Karpas-422 (cell line): ENCODE results near the gene PDLIM4. TPM values are rescaled to one million over a fixed set of nuclear protein-coding genes. Genes with fewer than 3 reads are reported as not detected.

Source experiments
- DNase-seq: peaks from one replicate; pipeline ENCODE4 v3.0.0-alpha.2; 2015
- H2AFZ ChIP-seq: fragments of 200-600 bp; sonication (generic); 2 replicates; pipeline ENCODE4 v1.6.1; 2014; ENCODE audit warnings: antibody characterized with exemption, low read length, mixed read lengths
- H3K27ac ChIP-seq: fragments of 200-600 bp; sonication (generic); 2 replicates; pipeline ENCODE4 v1.5.1; 2014; ENCODE audit warnings: mild to moderate bottlenecking, low read length, moderate library complexity
- H3K27me3 ChIP-seq: fragments of 200-600 bp; sonication (generic); 2 replicates; pipeline ENCODE4 v1.6.1; 2014; ENCODE audit warnings: low read length, mixed read lengths
- H3K36me3 ChIP-seq: fragments of 200-600 bp; sonication (generic); 2 replicates; pipeline ENCODE4 v1.6.1; 2014; ENCODE audit warnings: low read length, mixed read lengths; ENCODE audit not compliant: insufficient read depth
- H3K4me1 ChIP-seq: fragments of 200-600 bp; sonication (generic); 2 replicates; pipeline ENCODE4 v1.6.1; 2014; ENCODE audit warnings: mild to moderate bottlenecking, low read length, mixed read lengths
- H3K4me2 ChIP-seq: fragments of 200-600 bp; sonication (generic); 2 replicates; pipeline ENCODE4 v1.6.1; 2014; ENCODE audit warnings: low read length, low read depth, mild to moderate bottlenecking; ENCODE audit not compliant: poor library complexity, severe bottlenecking
- H3K4me3 ChIP-seq: fragments of 200-600 bp; sonication (generic); 2 replicates; pipeline ENCODE4 v1.5.1; 2014; ENCODE audit warnings: mild to moderate bottlenecking, antibody characterized with exemption, low read length, mixed read lengths
- H3K79me2 ChIP-seq: fragments of 200-600 bp; sonication (generic); 2 replicates; pipeline ENCODE4 v1.6.1; 2014; ENCODE audit warnings: mild to moderate bottlenecking, low read length, mixed read lengths
- H3K9ac ChIP-seq: fragments of 200-600 bp; sonication (generic); 2 replicates; pipeline ENCODE4 v1.6.0; 2014; ENCODE audit warnings: low read length
- H3K9me2 ChIP-seq: fragments of 200-600 bp; sonication (generic), shearing (Covaris generic); replicated peaks from 2 replicates; pipeline ENCODE4 v1.6.0; 2014; ENCODE audit warnings: mild to moderate bottlenecking, low read length, moderate library complexity; ENCODE audit not compliant: insufficient read depth
- H3K9me3 ChIP-seq: fragments of 300-700, 200-600 bp; sonication (generic); 2 replicates; pipeline ENCODE4 v1.6.1; 2014; ENCODE audit warnings: low read length, mixed read lengths
- H4K20me1 ChIP-seq: fragments of 200-600 bp; sonication (generic); 2 replicates; pipeline ENCODE4 v1.6.1; 2014; ENCODE audit warnings: mild to moderate bottlenecking, antibody characterized with exemption, low read length, low read depth; ENCODE audit not compliant: insufficient read depth
- total RNA-seq: library from RNA; depleted of rRNA; stranded (reverse); fragments of >200 nt; shearing (Covaris generic); gene quantifications from 2 replicates; pipeline ENCODE4 v1.2.3, GENCODE V29; 2014; ENCODE audit warnings: low replicate concordance

PDLIM4 gene
- total RNA-seq, 1 experiment from 2014 or later = not detected

DNA sequence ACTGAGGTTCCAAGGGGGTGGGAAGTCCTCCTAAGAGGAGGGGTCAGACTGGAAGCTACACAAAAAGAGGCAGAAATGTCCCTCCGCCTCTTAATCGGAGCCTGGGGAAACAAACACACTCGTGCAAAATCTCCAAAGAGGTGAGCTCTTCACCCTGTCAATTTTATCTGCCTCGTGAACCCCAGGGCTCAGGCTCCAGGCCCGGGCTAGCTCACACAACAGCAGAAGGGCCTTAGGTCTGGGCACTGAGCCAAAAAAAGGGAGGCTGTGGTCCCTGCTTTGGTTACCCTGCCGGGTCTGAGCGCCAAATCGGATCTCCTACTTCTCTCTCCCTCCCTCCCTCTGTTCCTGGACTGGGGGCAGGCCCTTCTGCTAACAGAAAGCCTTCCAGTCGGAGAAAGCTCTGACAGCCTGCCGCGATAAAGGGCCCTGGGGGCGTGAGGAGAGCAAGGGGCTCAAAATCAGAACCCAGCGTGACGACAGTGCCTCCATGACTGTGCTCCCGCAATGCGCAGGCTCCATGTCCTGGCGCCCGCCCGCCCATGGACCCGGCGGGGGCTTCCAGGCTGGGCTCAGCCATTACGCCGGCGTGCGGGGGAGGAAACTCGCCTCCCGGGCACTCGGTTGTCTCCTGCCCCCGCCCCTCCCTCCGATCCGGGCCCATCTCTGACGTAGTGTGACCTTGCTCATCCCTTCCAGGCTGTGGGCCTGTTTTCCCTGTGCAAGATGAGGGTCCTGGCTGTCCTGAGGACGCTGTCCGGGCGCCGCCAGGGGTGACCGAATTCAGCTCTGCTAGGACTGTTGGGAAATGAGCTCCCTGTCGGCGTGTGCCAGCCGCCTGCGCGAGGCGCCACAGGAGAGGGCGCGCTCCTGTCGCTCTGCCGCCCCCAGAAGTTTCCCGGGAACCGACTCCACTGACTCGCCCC is 35.8 kb downstream of the PDLIM4 start:
- peak; percentile 75 for DNase-seq
- H3K4me3 ChIP-seq = peak overlapping the region; percentile 73
- no peaks in the 10 kb centered on the region for H4K20me1 ChIP-seq
- peak overlapping the region; percentile 96 for H3K4me2 ChIP-seq
- H3K79me2 ChIP-seq = no peaks in the 10 kb centered on the region
- H3K9me2 ChIP-seq = no peaks in the 10 kb centered on the region
- no peaks in the 10 kb centered on the region for H3K27me3 ChIP-seq
- H3K9ac ChIP-seq = peak overlapping the region; percentile 74
- H3K4me1 ChIP-seq = peaks cover 29% of the 10 kb centered on the region
- no peak overlapping the region for H3K27ac ChIP-seq
- H2AFZ ChIP-seq = peak overlapping the region; percentile 99
- H3K36me3 ChIP-seq = no peaks in the 10 kb centered on the region
- no peaks in the 10 kb centered on the region for H3K9me3 ChIP-seq

DNA sequence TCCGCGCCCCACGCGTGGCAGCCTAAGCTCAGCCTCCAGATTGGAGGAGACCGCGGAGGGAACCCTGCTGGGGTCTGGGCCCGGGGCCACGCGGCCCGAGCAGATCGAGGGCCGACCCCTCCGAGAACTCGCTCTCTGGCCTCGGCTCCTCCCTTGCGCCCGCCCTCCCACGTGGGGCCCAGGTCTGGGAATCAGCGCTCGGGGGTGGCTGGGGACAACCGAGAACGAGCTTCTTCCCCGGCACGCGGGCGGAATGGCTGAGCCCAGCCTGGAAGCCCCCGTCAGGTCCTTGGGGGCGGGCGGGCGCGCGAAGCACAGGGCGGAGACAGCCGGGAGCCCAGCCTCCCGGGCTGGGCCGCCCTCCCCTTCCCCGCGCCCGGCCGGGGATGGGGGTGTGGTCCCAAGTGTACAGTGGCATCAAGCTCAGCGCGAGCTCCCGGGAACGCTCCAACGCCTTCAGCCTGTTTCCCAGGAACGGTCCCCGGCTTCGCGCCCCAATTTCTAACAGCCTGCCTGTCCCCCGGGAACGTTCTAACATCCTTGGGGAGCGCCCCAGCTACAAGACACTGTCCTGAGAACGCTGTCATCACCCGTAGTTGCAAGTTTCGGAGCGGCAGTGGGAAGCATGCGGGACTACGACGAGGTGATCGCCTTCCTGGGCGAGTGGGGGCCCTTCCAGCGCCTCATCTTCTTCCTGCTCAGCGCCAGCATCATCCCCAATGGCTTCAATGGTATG is 36.7 kb downstream of the PDLIM4 start, which contains the start of gene SLC22A4:
Gene SLC22A4 (plus strand): TSS at position 403 of the 736 bp plus-strand sequence. CDS start 223 bp downstream, at position 626.
- no peaks in the 10 kb centered on the region for H3K9me3 ChIP-seq
- no peaks in the 10 kb centered on the region for H3K79me2 ChIP-seq
- H3K27ac ChIP-seq = no peak within 1 kb of the TSS
- H3K27me3 ChIP-seq = no peaks in the 10 kb centered on the region
- peak; percentile 84 for DNase-seq
- peak within 1 kb of the TSS; percentile 74 for H3K9ac ChIP-seq
- H3K36me3 ChIP-seq = no peaks in the 10 kb centered on the region
- peaks cover 29% of the 10 kb centered on the region for H3K4me1 ChIP-seq
- H2AFZ ChIP-seq = peak within 1 kb of the TSS; percentile 99
- H4K20me1 ChIP-seq = no peaks in the 10 kb centered on the region
- H3K9me2 ChIP-seq = no peaks in the 10 kb centered on the region
- peak within 1 kb of the TSS; percentile 96 for H3K4me2 ChIP-seq
- peak within 1 kb of the TSS; percentile 73 for H3K4me3 ChIP-seq

DNA sequence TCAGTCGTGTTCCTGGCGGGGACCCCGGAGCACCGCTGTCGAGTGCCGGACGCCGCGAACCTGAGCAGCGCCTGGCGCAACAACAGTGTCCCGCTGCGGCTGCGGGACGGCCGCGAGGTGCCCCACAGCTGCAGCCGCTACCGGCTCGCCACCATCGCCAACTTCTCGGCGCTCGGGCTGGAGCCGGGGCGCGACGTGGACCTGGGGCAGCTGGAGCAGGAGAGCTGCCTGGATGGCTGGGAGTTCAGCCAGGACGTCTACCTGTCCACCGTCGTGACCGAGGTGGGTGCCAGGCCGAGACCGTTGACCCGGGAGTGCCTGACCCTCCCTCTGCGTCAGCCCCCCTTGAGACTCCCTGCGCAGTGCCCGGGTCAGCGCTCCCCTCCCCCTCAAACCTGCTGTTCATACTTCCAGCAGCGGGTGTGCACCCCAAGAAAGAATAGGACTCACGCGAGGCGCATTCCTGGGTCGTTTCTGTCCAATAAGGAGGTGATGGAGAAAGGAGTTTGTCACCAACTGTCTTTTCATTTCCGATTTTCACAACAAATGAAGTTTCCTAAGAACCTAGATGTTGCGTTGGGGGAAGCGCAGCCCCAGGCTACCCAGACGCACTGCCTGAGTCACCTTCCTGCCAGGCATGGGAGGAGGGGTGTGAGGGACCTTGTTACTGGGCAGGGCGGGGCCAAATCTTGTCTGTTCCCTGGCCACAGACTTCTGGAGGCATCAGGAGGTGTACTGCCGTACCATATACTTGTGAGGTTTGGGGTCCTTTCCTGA is 37.4 kb downstream of the PDLIM4 start:
- Histone ChIP-seq H3K4me1 (peaks cover 29% of the 10 kb centered on the region), H3K9me3 (no peaks in the 10 kb centered on the region), H3K4me2 (peak overlapping the region; percentile 96), H3K79me2 (no peaks in the 10 kb centered on the region), H4K20me1 (no peaks in the 10 kb centered on the region), H3K4me3 (peak overlapping the region; percentile 73), H3K36me3 (no peaks in the 10 kb centered on the region), H3K27me3 (no peaks in the 10 kb centered on the region), H3K9ac (peak overlapping the region; percentile 74), H3K27ac (no peak overlapping the region), H2AFZ (peak overlapping the region; percentile 99), H3K9me2 (no peaks in the 10 kb centered on the region)
- no peak for DNase-seq

GRCh38 chr5:132295505-132296411 is 38.3 kb downstream of the PDLIM4 start:
- no peaks in the 10 kb centered on the region for H3K36me3 ChIP-seq
- no peak for DNase-seq
- no peak overlapping the region for H3K4me3 ChIP-seq
- no peak overlapping the region for H3K27ac ChIP-seq
- H3K9ac ChIP-seq = no peak overlapping the region
- H3K4me2 ChIP-seq = no peak overlapping the region
- no peaks in the 10 kb centered on the region for H4K20me1 ChIP-seq
- no peaks in the 10 kb centered on the region for H3K9me2 ChIP-seq
- H3K79me2 ChIP-seq = no peaks in the 10 kb centered on the region
- peaks cover 29% of the 10 kb centered on the region for H3K4me1 ChIP-seq
- H3K27me3 ChIP-seq = no peaks in the 10 kb centered on the region
- H3K9me3 ChIP-seq = no peaks in the 10 kb centered on the region
- no peak overlapping the region for H2AFZ ChIP-seq

DNA sequence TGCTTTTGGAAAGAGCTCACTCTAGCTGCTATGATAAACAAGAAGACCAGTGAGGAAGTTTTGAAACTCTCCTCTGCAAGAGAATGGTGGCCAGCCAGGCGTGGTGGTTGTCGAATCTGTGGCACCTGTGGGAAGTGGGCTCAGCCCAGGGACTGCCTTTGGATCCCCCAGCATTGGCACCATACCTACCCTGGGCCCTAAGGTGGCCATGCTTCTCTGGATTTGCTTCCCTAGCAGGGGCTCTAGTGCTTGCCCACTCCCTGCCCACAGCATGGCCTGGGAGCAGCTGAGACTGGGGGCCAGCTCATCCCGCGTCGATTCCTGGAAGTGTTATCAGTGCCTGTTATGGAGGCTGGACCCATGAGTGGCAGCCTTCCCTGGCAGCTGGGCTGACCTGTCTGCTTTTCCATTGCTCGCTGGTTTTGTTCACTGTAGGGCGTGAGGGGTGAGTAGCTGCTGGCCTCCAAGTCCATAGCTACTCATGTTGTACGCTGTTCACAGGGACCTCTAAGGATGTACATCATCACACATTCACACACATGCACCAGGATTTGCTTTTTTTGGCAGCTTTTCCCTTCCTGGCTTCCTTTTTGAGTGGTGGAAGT is 39.0 kb downstream of the PDLIM4 start:
- Histone ChIP-seq H3K4me1 (peaks cover 29% of the 10 kb centered on the region), H3K9ac (no peak overlapping the region), H3K36me3 (no peaks in the 10 kb centered on the region), H3K9me3 (no peaks in the 10 kb centered on the region), H3K4me2 (no peak overlapping the region), H3K27ac (no peak overlapping the region), H3K27me3 (no peaks in the 10 kb centered on the region), H3K9me2 (no peaks in the 10 kb centered on the region), H2AFZ (no peak overlapping the region), H3K79me2 (no peaks in the 10 kb centered on the region), H3K4me3 (no peak overlapping the region), H4K20me1 (no peaks in the 10 kb centered on the region)
- DNase-seq = no peak

DNA sequence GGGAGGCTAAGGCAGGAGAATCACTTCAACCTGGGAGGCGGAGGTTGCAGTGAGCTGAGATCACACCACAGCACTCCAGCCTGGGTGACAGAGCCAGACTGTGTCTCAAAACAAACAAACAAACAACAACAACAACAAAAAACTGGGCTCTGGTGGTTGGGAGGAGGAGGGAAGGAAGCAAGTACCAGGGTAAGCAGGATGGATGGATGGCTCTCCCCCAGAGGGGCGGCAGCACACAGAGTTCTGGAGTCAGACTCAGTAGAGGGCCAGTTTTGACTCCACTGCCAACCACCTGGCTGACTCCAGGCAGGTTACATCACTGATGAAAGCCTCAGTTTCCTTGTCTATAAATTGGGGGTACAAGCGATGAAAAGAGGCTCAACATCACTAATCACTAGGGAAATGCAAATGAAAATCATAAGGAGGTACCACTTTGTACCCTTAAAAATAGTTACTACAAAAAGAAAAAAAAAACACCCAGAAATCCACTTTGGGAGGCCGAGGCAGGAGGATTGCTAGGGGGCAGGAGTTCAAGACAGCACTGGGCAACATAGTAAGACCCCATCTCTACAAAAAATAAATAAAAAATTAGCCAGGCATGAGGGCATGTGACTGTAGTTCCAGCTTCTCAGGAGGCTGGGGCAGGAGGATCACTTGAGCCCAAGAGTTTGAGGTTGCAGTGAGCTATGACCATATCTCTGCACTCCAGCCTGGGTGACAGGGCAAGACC is 39.9 kb downstream of the PDLIM4 start:
- no peak for DNase-seq
- no peaks in the 10 kb centered on the region for H3K9me2 ChIP-seq
- no peaks in the 10 kb centered on the region for H3K9me3 ChIP-seq
- peaks cover 29% of the 10 kb centered on the region for H3K4me1 ChIP-seq
- H3K27me3 ChIP-seq = no peaks in the 10 kb centered on the region
- no peaks in the 10 kb centered on the region for H3K36me3 ChIP-seq
- H4K20me1 ChIP-seq = no peaks in the 10 kb centered on the region
- no peak overlapping the region for H3K4me2 ChIP-seq
- H3K4me3 ChIP-seq = no peak overlapping the region
- H3K27ac ChIP-seq = no peak overlapping the region
- no peaks in the 10 kb centered on the region for H3K79me2 ChIP-seq
- H2AFZ ChIP-seq = no peak overlapping the region
- H3K9ac ChIP-seq = no peak overlapping the region
